ENCODE data around the gene TMTC2.

DNA sequence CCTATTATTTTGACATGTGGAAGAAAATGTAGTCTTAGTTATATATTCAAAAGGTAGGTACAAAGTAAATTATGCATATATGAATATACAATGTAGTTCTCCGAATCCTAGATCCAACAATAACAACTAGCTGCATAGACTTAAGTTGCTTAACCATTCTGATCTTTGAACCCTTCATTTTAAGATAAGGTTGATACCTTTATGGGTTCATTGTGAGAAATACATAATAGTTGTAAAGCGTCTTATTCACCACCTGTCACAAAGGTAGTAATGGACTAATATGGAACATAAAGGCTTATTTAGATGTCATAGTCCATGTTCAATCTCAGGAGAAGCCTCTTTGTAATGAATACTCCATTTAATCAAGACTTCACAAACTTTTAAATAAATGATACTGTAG is 263.6 kb downstream of the TMTC2 start:
- TF ChIP-seq RAD21 (conservative IDR thresholded peaks at IDR 0.05) = no peak
- TF ChIP-seq POLR2AphosphoS5 (IDR thresholded peaks at IDR 0.05) = no peak
